ENCODE measurements around the gene PRSS35.
"Not testable (repeated sequence)": the region's sequence is repeated elsewhere in the genome, so short reads cannot be mapped to it uniquely, and the experiment has no call there.

PRSS35 gene

GRCh38 chr6:83511901-83512681, at the start of gene PRSS35:
Gene PRSS35 (plus strand): TSS chr6:83512534. CDS start chr6:83523442, 10,908 bp downstream.
- DNase-seq (ENCODE audit: low read depth), result no peak

GRCh38 chr6:83463886-83464285, 48.4 kb upstream of the PRSS35 start:
- H3K4me3 ChIP-seq (ENCODE audit: low read depth, low read length), result no peak overlapping the region
- DNase-seq (ENCODE audit: low read depth), result peak; percentile 36

More at GRCh38 chr6:83511901-83512681, at the start of gene PRSS35:
- peak within 1 kb of the TSS; percentile 52 for H3K4me3 ChIP-seq (ENCODE audit: low read depth, low read length)

- no peak overlapping the region for H3K4me3 ChIP-seq (ENCODE audit: low read depth, low read length)
- DNase-seq (ENCODE audit: low read depth), result no peak
Measured at GRCh38 chr6:83464381-83465140, 47.8 kb upstream of the PRSS35 start.

- DNase-seq (ENCODE audit: low read depth), result no peak
- no peak overlapping the region for H3K4me3 ChIP-seq (ENCODE audit: low read depth, low read length)
Measured at GRCh38 chr6:83466328-83466727, 46.0 kb upstream of the PRSS35 start.

- DNase-seq (ENCODE audit: low read depth), result no peak
- no peak overlapping the region for H3K4me3 ChIP-seq (ENCODE audit: low read depth, low read length)
Measured at GRCh38 chr6:83467620-83468036, 44.7 kb upstream of the PRSS35 start.

- H3K4me3 ChIP-seq (ENCODE audit: low read depth, low read length), result no peak overlapping the region
- no peak for DNase-seq (ENCODE audit: low read depth)
Measured at GRCh38 chr6:83470001-83470400, 42.3 kb upstream of the PRSS35 start.

- no peak overlapping the region for H3K4me3 ChIP-seq (ENCODE audit: low read depth, low read length)
- no peak for DNase-seq (ENCODE audit: low read depth)
Measured at GRCh38 chr6:83470587-83470986, 41.7 kb upstream of the PRSS35 start.

- no peak overlapping the region for H3K4me3 ChIP-seq (ENCODE audit: low read depth, low read length)
Measured at GRCh38 chr6:83472767-83473166, 39.6 kb upstream of the PRSS35 start.

GRCh38 chr6:83474309-83474708, 38.0 kb upstream of the PRSS35 start:
- DNase-seq (ENCODE audit: low read depth), result peak; percentile 9
- H3K4me3 ChIP-seq (ENCODE audit: low read depth, low read length), result no peak overlapping the region

More at GRCh38 chr6:83472767-83473166, 39.6 kb upstream of the PRSS35 start:
- DNase-seq (ENCODE audit: low read depth), result no peak

GRCh38 chr6:83476971-83477370, 35.4 kb upstream of the PRSS35 start:
- no peak for DNase-seq (ENCODE audit: low read depth)

GRCh38 chr6:83479389-83479788, 32.9 kb upstream of the PRSS35 start:
- no peak for DNase-seq (ENCODE audit: low read depth)
- H3K4me3 ChIP-seq (ENCODE audit: low read depth, low read length), result no peak overlapping the region

More at GRCh38 chr6:83476971-83477370, 35.4 kb upstream of the PRSS35 start:
- H3K4me3 ChIP-seq (ENCODE audit: low read depth, low read length), result no peak overlapping the region

GRCh38 chr6:83480470-83480869, 31.9 kb upstream of the PRSS35 start:
- H3K4me3 ChIP-seq (ENCODE audit: low read depth, low read length), result no peak overlapping the region
- no peak for DNase-seq (ENCODE audit: low read depth)

GRCh38 chr6:83481938-83482337, 30.4 kb upstream of the PRSS35 start:
- not testable (repeated sequence) for DNase-seq (ENCODE audit: low read depth); H3K4me3 ChIP-seq (ENCODE audit: low read depth, low read length)

- no peak overlapping the region for H3K4me3 ChIP-seq (ENCODE audit: low read depth, low read length)
- DNase-seq (ENCODE audit: low read depth), result no peak
Measured at GRCh38 chr6:83488448-83488847, 23.9 kb upstream of the PRSS35 start.

GRCh38 chr6:83488861-83489260, 23.5 kb upstream of the PRSS35 start:
- no peak overlapping the region for H3K4me3 ChIP-seq (ENCODE audit: low read depth, low read length)
- no peak for DNase-seq (ENCODE audit: low read depth)

GRCh38 chr6:83490217-83490807, 22.0 kb upstream of the PRSS35 start:
- no peak overlapping the region for H3K4me3 ChIP-seq (ENCODE audit: low read depth, low read length)
- no peak for DNase-seq (ENCODE audit: low read depth)

GRCh38 chr6:83505356-83505755, 7.0 kb upstream of the PRSS35 start:
- H3K4me3 ChIP-seq (ENCODE audit: low read depth, low read length), result no peak overlapping the region
- DNase-seq (ENCODE audit: low read depth), result no peak

- no peak overlapping the region for H3K4me3 ChIP-seq (ENCODE audit: low read depth, low read length)
- DNase-seq (ENCODE audit: low read depth), result no peak
Measured at GRCh38 chr6:83509441-83509840, 2.9 kb upstream of the PRSS35 start.

- DNase-seq (ENCODE audit: low read depth), result no peak
- H3K4me3 ChIP-seq (ENCODE audit: low read depth, low read length), result no peak overlapping the region
Measured at GRCh38 chr6:83510791-83511190, 1.5 kb upstream of the PRSS35 start.

- DNase-seq (ENCODE audit: low read depth), result no peak
- no peak overlapping the region for H3K4me3 ChIP-seq (ENCODE audit: low read depth, low read length)
Measured at GRCh38 chr6:83511266-83511665, 1.1 kb upstream of the PRSS35 start.
